ENCODE data around the gene ACHE. TPM values are rescaled to one million over a fixed set of nuclear protein-coding genes. Genes with fewer than 3 reads are reported as not detected.

ACHE gene
- total RNA-seq, 1 experiment from 2014 or later = not detected

GRCh38 chr7:100884736-100885439 lies 10.8 kb downstream of the ACHE start:
- DNase-seq (ENCODE audit: low read depth) = no peak

- DNase-seq (ENCODE audit: low read depth) = no peak
Observed at GRCh38 chr7:100882785-100883526, 12.7 kb downstream of the ACHE start.

- no peak for DNase-seq (ENCODE audit: low read depth)
Observed at GRCh38 chr7:100882201-100882600, 13.5 kb downstream of the ACHE start.

GRCh38 chr7:100881136-100881535 lies 14.6 kb downstream of the ACHE start:
- no peak for DNase-seq (ENCODE audit: low read depth)

- DNase-seq (ENCODE audit: low read depth) = no peak
Observed at GRCh38 chr7:100880645-100881044, 15.0 kb downstream of the ACHE start.

- DNase-seq (ENCODE audit: low read depth) = no peak
Observed at GRCh38 chr7:100879685-100880261, 15.9 kb downstream of the ACHE start.

GRCh38 chr7:100878685-100879084 lies 17.0 kb downstream of the ACHE start:
- no peak for DNase-seq (ENCODE audit: low read depth)

- no peak for DNase-seq (ENCODE audit: low read depth)
Observed at GRCh38 chr7:100878013-100878412, 17.7 kb downstream of the ACHE start.

GRCh38 chr7:100875356-100875751 lies 20.3 kb downstream of the ACHE start:
- peak; percentile 47 for DNase-seq (ENCODE audit: low read depth)

- DNase-seq (ENCODE audit: low read depth) = peak; percentile 98
Observed at GRCh38 chr7:100874577-100875355, 20.9 kb downstream of the ACHE start, which contains the start of gene SRRT. Gene SRRT (plus strand): TSS chr7:100875103. CDS start chr7:100875591, 488 bp downstream.

- DNase-seq (ENCODE audit: low read depth) = no peak
Observed at GRCh38 chr7:100874300-100874576, 21.4 kb downstream of the ACHE start.

GRCh38 chr7:100873599-100874299 lies 21.9 kb downstream of the ACHE start:
- no peak for DNase-seq (ENCODE audit: low read depth)

GRCh38 chr7:100867776-100868485 lies 27.8 kb downstream of the ACHE start:
- DNase-seq (ENCODE audit: low read depth) = no peak

GRCh38 chr7:100867040-100867775 lies 28.5 kb downstream of the ACHE start, which contains the start of gene TRIP6:
Gene TRIP6 (plus strand): TSS chr7:100867387. CDS start chr7:100867498, 111 bp downstream.
- peak; percentile 95 for DNase-seq (ENCODE audit: low read depth)

GRCh38 chr7:100866729-100867039 lies 29.0 kb downstream of the ACHE start:
- no peak for DNase-seq (ENCODE audit: low read depth)

GRCh38 chr7:100865938-100866728 lies 29.6 kb downstream of the ACHE start:
- DNase-seq (ENCODE audit: low read depth) = peak; percentile 82

GRCh38 chr7:100865372-100865911 lies 30.2 kb downstream of the ACHE start:
- DNase-seq (ENCODE audit: low read depth) = peak; percentile 91

- DNase-seq (ENCODE audit: low read depth) = no peak
Observed at GRCh38 chr7:100864263-100864845, 31.3 kb downstream of the ACHE start.

Measured in M059J (cell line).